ENCODE measurements around the gene LY6G5C. TPM values are rescaled to one million over a fixed set of nuclear protein-coding genes. Genes with fewer than 3 reads are reported as not detected.
A peak's percentile ranks its signal among the peaks of the same experiment; 100 is the strongest.

The LY6G5C gene
- total and polyA plus RNA-seq, 9 of the 15 experiments (the other 6 are each of a cell fraction or from before 2014, with no cell fraction given): 0.10 to 0.67 (median 0.46) TPM; not detected in 4

DNA sequence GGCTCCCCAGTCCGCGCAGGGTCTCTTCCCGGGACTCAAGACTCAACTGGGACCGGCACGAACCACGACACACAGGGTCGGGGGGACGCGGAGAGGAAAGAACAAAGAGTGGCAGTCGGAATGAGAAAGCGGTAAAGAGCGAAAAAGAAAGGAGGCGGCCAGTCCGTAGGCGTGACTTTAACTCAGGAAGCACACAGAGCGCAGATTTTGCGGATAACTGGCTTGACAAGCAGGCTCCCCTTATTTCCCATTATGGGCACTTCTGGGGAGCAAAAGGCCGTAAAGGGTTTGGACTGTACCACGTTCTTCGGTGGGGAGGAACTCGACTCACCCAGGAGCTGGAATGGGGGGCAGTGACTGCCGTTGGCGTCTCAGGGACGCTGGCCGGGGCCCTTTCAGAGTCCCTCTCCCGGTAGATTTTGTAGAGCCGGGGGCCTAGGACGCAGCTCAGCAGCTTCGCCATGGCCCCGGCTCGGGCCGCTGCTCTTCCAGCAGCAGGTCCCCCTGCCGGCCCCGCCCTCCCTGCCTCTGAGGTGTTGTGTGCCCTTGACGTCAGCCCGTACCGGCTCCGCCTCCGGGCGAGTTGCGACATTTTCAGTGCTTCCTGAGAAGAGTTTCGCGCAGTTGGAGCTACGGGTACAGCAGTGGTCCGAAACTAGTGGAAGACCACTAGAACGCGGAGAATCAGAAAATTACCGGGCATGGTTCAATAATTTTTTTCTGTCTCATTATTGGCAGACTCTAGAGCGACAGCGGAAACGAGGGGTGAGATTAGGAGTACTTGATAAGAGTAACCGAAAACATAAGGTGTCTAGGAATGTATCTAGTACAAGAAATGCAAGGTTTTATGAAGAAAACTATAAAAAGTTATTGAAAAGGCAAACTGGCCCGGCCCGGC is 22.2 kb upstream of the LY6G5C start, which contains the start of gene ABHD16A (continued):
- TF ChIP-seq, protein P1, sequence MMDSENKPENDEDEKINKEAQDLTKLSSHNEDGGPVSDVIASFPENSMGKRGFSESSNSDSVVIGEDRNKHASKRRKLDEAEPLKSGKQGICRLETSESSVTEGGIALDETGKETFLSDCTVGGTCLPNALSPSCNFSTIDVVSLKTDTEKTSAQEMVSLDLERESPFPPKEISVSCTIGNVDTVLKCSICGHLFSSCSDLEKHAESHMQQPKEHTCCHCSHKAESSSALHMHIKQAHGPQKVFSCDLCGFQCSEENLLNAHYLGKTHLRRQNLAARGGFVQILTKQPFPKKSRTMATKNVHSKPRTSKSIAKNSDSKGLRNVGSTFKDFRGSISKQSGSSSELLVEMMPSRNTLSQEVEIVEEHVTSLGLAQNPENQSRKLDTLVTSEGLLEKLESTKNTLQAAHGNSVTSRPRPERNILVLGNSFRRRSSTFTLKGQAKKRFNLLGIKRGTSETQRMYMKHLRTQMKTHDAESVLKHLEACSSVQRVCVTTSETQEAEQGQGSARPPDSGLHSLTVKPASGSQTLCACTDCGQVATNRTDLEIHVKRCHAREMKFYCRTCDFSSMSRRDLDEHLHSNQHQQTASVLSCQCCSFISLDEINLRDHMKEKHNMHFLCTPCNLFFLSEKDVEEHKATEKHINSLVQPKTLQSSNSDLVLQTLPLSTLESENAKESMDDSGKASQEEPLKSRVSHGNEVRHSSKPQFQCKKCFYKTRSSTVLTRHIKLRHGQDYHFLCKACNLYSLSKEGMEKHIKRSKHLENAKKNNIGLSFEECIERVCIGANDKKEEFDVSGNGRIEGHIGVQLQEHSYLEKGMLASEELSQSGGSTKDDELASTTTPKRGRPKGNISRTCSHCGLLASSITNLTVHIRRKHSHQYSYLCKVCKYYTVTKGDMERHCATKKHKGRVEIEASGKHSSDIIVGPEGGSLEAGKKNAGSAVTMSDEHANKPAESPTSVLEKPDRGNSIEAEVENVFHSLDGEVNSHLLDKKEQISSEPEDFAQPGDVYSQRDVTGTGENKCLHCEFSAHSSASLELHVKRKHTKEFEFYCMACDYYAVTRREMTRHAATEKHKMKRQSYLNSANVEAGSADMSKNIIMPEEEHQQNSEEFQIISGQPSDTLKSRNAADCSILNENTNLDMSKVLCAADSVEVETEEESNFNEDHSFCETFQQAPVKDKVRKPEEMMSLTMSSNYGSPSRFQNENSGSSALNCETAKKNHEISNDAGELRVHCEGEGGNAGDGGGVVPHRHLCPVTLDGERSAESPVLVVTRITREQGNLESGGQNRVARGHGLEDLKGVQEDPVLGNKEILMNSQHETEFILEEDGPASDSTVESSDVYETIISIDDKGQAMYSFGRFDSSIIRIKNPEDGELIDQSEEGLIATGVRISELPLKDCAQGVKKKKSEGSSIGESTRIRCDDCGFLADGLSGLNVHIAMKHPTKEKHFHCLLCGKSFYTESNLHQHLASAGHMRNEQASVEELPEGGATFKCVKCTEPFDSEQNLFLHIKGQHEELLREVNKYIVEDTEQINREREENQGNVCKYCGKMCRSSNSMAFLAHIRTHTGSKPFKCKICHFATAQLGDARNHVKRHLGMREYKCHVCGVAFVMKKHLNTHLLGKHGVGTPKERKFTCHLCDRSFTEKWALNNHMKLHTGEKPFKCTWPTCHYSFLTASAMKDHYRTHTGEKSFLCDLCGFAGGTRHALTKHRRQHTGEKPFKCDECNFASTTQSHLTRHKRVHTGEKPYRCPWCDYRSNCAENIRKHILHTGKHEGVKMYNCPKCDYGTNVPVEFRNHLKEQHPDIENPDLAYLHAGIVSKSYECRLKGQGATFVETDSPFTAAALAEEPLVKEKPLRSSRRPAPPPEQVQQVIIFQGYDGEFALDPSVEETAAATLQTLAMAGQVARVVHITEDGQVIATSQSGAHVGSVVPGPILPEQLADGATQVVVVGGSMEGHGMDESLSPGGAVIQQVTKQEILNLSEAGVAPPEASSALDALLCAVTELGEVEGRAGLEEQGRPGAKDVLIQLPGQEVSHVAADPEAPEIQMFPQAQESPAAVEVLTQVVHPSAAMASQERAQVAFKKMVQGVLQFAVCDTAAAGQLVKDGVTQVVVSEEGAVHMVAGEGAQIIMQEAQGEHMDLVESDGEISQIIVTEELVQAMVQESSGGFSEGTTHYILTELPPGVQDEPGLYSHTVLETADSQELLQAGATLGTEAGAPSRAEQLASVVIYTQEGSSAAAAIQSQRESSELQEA (IDR thresholded peaks at IDR 0.05; ENCODE audit: low read depth): peak; percentile 100
- TF ChIP-seq, protein P2, sequence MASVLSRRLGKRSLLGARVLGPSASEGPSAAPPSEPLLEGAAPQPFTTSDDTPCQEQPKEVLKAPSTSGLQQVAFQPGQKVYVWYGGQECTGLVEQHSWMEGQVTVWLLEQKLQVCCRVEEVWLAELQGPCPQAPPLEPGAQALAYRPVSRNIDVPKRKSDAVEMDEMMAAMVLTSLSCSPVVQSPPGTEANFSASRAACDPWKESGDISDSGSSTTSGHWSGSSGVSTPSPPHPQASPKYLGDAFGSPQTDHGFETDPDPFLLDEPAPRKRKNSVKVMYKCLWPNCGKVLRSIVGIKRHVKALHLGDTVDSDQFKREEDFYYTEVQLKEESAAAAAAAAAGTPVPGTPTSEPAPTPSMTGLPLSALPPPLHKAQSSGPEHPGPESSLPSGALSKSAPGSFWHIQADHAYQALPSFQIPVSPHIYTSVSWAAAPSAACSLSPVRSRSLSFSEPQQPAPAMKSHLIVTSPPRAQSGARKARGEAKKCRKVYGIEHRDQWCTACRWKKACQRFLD (CRISPR knock-in tag; IDR thresholded peaks at IDR 0.05): peak; percentile 89; the same call in 1 of the 2 replicates
- TF ChIP-seq CBFB (CRISPR knock-in tag; IDR thresholded peaks at IDR 0.05) (no peak), NFATC3 (IDR thresholded peaks at IDR 0.05) (peak; percentile 61; the same call in 1 of the 2 replicates), ZNF707 (CRISPR knock-in tag; conservative IDR thresholded peaks at IDR 0.05) (0 out of 2 replicates have a peak, but pooled peaks have one; percentile 24), ZFPM2 (CRISPR knock-in tag; IDR thresholded peaks at IDR 0.05) (no peak; the same call in 1 of the 2 replicates), ZNF507 (tag; conservative IDR thresholded peaks at IDR 0.05) (no peak), NCOA2 (IDR thresholded peaks at IDR 0.05; ENCODE audit: partially characterized antibody in 2 of 2) (no peak), ZFP1 (CRISPR knock-in tag; IDR thresholded peaks at IDR 0.05) (no peak), TBL1XR1 (IDR thresholded peaks at IDR 0.05; ENCODE audit: low read length in 2 of 2) (peak; percentile 78 to 88), FOXK2 (conservative IDR thresholded peaks at IDR 0.05 in 1 of 2, IDR thresholded peaks at IDR 0.05 in 1 of 2; ENCODE audit: low read depth in 2 of 2) (peak; percentile 82 to 99)
- TF ChIP-seq, protein P3, sequence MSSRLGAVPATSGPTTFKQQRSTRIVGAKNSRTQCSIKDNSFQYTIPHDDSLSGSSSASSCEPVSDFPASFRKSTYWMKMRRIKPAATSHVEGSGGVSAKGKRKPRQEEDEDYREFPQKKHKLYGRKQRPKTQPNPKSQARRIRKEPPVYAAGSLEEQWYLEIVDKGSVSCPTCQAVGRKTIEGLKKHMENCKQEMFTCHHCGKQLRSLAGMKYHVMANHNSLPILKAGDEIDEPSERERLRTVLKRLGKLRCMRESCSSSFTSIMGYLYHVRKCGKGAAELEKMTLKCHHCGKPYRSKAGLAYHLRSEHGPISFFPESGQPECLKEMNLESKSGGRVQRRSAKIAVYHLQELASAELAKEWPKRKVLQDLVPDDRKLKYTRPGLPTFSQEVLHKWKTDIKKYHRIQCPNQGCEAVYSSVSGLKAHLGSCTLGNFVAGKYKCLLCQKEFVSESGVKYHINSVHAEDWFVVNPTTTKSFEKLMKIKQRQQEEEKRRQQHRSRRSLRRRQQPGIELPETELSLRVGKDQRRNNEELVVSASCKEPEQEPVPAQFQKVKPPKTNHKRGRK (tag; IDR thresholded peaks at IDR 0.05): peak; percentile 87
- TF ChIP-seq, protein P4, sequence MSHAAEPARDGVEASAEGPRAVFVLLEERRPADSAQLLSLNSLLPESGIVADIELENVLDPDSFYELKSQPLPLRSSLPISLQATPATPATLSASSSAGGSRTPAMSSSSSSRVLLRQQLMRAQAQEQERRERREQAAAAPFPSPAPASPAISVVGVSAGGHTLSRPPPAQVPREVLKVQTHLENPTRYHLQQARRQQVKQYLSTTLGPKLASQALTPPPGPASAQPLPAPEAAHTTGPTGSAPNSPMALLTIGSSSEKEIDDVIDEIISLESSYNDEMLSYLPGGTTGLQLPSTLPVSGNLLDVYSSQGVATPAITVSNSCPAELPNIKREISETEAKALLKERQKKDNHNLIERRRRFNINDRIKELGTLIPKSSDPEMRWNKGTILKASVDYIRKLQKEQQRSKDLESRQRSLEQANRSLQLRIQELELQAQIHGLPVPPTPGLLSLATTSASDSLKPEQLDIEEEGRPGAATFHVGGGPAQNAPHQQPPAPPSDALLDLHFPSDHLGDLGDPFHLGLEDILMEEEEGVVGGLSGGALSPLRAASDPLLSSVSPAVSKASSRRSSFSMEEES (CRISPR knock-in tag; IDR thresholded peaks at IDR 0.05): no peak
